SU-DHL-6 (cell line): ENCODE measurements around the gene OR10K2.
"Not testable (repeated sequence)": the region's sequence is repeated elsewhere in the genome, so short reads cannot be mapped to it uniquely, and the experiment has no call there.

ENCODE experiments used
- H2AFZ ChIP-seq: fragments of 200-600 bp; sonication (generic); 2 replicates; pipeline ENCODE4 v1.6.1; 2014; ENCODE audit warnings: low read depth, mild to moderate bottlenecking, moderate library complexity, mixed read lengths, antibody characterized with exemption, low read length; ENCODE audit not compliant: severe bottlenecking
- H3F3A ChIP-seq: fragments of 200-600 bp; shearing (Covaris generic); 2 replicates; pipeline ENCODE4 v1.6.0; 2016; ENCODE audit warnings: antibody characterized with exemption, mild to moderate bottlenecking; ENCODE audit not compliant: insufficient read depth
- H3K27ac ChIP-seq: fragments of 200-600 bp; sonication (generic); 2 replicates; pipeline ENCODE4 v1.5.1; 2016; ENCODE audit warnings: low read depth, mild to moderate bottlenecking, low read length, moderate library complexity, mixed read lengths
- H3K27me3 ChIP-seq: fragments of 200-600 bp; sonication (generic), shearing (Covaris generic); 2 replicates; pipeline ENCODE4 v1.6.0; 2014; ENCODE audit warnings: mild to moderate bottlenecking, low read length
- H3K36me3 ChIP-seq: fragments of 200-600 bp; sonication (generic); 2 replicates; pipeline ENCODE4 v1.6.1; 2014; ENCODE audit warnings: mild to moderate bottlenecking, low read length, mixed read lengths
- H3K4me2 ChIP-seq: fragments of 300-600, 200-600 bp; shearing (Covaris generic), sonication (generic); 2 replicates; pipeline ENCODE4 v1.6.0; 2014; ENCODE audit warnings: low read length, low read depth, mild to moderate bottlenecking; ENCODE audit not compliant: poor library complexity, severe bottlenecking
- H3K4me3 ChIP-seq: fragments of 200-600 bp; sonication (generic); 2 replicates; pipeline ENCODE4 v1.5.1; 2014; ENCODE audit warnings: antibody characterized with exemption, low read length, mild to moderate bottlenecking, mixed read lengths; ENCODE audit not compliant: insufficient read depth, poor library complexity, severe bottlenecking
- H3K79me2 ChIP-seq: fragments of 200-600 bp; sonication (generic); 2 replicates; pipeline ENCODE4 v1.6.1; 2014; ENCODE audit warnings: mild to moderate bottlenecking, low read length, moderate library complexity; ENCODE audit not compliant: insufficient read depth
- H3K9ac ChIP-seq: fragments of 200-600 bp; sonication (generic); 2 replicates; pipeline ENCODE4 v1.7.0; 2014; ENCODE audit warnings: mild to moderate bottlenecking, low read length
- H3K9me2 ChIP-seq: fragments of 200-600 bp; sonication (generic); replicated peaks from 2 replicates; pipeline ENCODE4 v1.6.1; 2014; ENCODE audit warnings: low read length; ENCODE audit not compliant: insufficient read depth
- H3K9me3 ChIP-seq: fragments of 200-600 bp; sonication (generic); 2 replicates; pipeline ENCODE4 v1.6.1; 2014; ENCODE audit warnings: low read length, mixed read lengths; ENCODE audit not compliant: insufficient read depth
- H4K20me1 ChIP-seq: fragments of 200-600 bp; sonication (generic); 2 replicates; pipeline ENCODE4 v1.6.1; 2014; ENCODE audit warnings: low read depth, mild to moderate bottlenecking, antibody characterized with exemption, low read length, moderate library complexity, mixed read lengths
- CTCF ChIP-seq: fragments of 200-600 bp; sonication (generic); IDR thresholded peaks from one replicate; pipeline ENCODE4 v1.5.1; 2017; ENCODE audit warnings: antibody characterized with exemption, mild to moderate bottlenecking, low read length, moderate library complexity; ENCODE audit not compliant: insufficient read depth, poor library complexity, severe bottlenecking
- EZH2phosphoT487 ChIP-seq: fragments of 200-600 bp; sonication (generic), shearing (Covaris generic); conservative IDR thresholded peaks from 2 replicates; pipeline ENCODE4 v1.6.1; 2018; ENCODE audit warnings: mild to moderate bottlenecking, antibody characterized with exemption, low read length, moderate library complexity, mixed read lengths

The OR10K2 gene

DNA sequence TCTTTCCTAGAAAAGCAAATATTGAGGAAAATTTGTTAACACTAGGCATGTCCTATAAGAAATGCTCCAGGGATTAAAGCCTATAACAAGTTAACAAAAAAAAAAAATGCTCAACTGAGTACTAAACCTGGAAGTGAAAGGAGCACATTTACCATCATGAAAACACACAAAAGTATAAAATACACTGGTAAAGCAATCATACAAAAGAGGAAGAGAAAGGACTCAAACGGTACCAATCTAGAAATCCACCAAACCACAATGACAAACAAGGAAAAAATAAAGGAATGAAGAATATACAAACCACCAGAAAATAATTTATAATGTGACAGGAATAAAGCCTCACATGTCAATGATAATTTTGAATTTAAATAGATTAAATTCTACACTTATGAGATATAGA lies 51.2 kb downstream of the OR10K2 start:
- TF ChIP-seq CTCF, result no peak
- no peak for TF ChIP-seq EZH2phosphoT487
- H3K4me3 ChIP-seq, result no peak overlapping the region
- no peak overlapping the region for H3K27ac ChIP-seq
- H3K9me2 ChIP-seq, result no peaks in the 10 kb centered on the region
- H3F3A ChIP-seq, result no peaks in the 10 kb centered on the region
- no peaks in the 10 kb centered on the region for H3K79me2 ChIP-seq
- no peak overlapping the region for H3K9ac ChIP-seq
- no peak overlapping the region for H3K4me2 ChIP-seq
- H3K27me3 ChIP-seq, result no peaks in the 10 kb centered on the region
- no peaks in the 10 kb centered on the region for H3K9me3 ChIP-seq
- H4K20me1 ChIP-seq, result no peaks in the 10 kb centered on the region
- H2AFZ ChIP-seq, result no peak overlapping the region
- no peaks in the 10 kb centered on the region for H3K36me3 ChIP-seq

DNA sequence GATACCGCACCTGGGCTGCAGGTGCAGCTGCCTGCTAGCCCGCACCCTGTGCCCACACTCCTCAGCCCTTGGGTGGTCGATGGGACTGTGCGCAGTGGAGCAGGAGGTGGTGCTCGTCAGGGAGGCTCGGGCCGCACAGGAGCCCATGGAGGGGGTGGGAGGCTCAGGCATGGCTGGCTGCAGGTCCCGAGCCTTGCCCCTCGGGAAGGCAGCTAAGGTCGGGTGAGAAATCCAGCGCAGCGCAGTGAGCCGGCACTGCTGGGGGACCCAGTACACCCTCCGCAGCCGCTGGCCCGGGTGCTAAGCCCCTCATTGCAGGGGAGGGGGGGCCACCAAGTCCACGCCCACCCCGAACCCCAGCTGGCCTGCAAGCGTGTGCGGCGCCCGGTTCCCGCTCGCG lies 51.9 kb downstream of the OR10K2 start:
- not testable (repeated sequence) for H3K79me2 ChIP-seq, H3K27ac ChIP-seq, H3K4me3 ChIP-seq, H4K20me1 ChIP-seq, H3K27me3 ChIP-seq, H3K4me2 ChIP-seq, H3K9me3 ChIP-seq, H3F3A ChIP-seq, H3K9me2 ChIP-seq, H2AFZ ChIP-seq, H3K36me3 ChIP-seq, H3K9ac ChIP-seq

DNA sequence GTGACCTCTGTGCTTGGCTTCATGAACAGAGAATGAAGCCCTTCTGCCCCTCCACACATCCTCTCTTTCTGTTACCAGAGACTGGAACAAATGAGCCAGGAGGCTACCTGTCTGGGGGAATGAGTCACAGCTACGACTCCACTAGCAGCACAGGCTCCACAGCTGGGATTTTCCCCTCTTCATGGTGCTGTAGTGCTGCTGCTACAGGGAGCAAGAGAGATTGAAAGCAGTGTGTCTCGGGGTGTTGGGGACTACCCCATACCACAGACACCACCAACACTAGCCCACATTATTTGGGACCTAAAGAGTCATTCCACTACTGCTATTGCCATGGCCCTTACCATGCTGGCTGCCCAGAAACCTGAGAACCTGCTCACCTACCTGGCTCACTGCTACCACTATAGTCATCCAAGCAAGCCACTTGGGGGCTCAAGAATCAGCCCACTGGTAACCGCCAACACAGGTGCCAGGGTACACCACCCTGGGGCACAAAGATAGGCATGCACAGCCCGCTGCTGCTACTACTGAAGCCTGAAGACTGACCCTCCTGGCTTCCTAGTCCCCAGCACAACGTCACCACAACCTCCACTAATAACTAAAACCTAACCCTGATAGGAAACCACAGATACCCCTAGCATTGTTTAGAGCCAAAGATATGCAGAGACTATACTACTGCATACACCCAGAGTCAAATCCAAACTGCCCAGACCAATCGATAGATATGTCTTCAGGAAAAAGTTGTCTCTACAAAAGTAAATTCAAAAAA lies 54.7 kb downstream of the OR10K2 start:
- no peak overlapping the region for H3K27ac ChIP-seq
- no peaks in the 10 kb centered on the region for H3F3A ChIP-seq
- no peaks in the 10 kb centered on the region for H4K20me1 ChIP-seq
- no peak overlapping the region for H3K9ac ChIP-seq
- no peak overlapping the region for H2AFZ ChIP-seq
- no peaks in the 10 kb centered on the region for H3K27me3 ChIP-seq
- H3K9me2 ChIP-seq, result no peaks in the 10 kb centered on the region
- no peaks in the 10 kb centered on the region for H3K36me3 ChIP-seq
- no peak overlapping the region for H3K4me2 ChIP-seq
- H3K4me3 ChIP-seq, result no peak overlapping the region
- TF ChIP-seq EZH2phosphoT487 (no peak), CTCF (no peak)
- H3K9me3 ChIP-seq, result no peaks in the 10 kb centered on the region
- no peaks in the 10 kb centered on the region for H3K79me2 ChIP-seq
